ENCODE measurements around the gene PSMB11.

- TF ChIP-seq CTCF (IDR thresholded peaks at IDR 0.05; ENCODE audit: poor library complexity) (no peak), EZH2 (IDR thresholded peaks at IDR 0.05; ENCODE audit: borderline replicate concordance) (no peak), EZH2phosphoT487 (IDR thresholded peaks at IDR 0.05; ENCODE audit: low read depth, severe bottlenecking, unreplicated experiment) (no peak)
These were observed 13.2 kb upstream of the PSMB11 start for GRCh38 chr14:23028799-23029198.

Data from hepatocyte (in vitro differentiated cells).